GM21717 (cell line): ENCODE measurements around the gene MBL2.

ENCODE experiments used
- ATAC-seq: cut with Tn5 transposase; IDR thresholded peaks from one replicate; pipeline ENCODE4 v1.9.1; 2021; ENCODE audit warnings: mild to moderate bottlenecking, moderate library complexity; ENCODE audit not compliant: unreplicated experiment

MBL2 gene

DNA sequence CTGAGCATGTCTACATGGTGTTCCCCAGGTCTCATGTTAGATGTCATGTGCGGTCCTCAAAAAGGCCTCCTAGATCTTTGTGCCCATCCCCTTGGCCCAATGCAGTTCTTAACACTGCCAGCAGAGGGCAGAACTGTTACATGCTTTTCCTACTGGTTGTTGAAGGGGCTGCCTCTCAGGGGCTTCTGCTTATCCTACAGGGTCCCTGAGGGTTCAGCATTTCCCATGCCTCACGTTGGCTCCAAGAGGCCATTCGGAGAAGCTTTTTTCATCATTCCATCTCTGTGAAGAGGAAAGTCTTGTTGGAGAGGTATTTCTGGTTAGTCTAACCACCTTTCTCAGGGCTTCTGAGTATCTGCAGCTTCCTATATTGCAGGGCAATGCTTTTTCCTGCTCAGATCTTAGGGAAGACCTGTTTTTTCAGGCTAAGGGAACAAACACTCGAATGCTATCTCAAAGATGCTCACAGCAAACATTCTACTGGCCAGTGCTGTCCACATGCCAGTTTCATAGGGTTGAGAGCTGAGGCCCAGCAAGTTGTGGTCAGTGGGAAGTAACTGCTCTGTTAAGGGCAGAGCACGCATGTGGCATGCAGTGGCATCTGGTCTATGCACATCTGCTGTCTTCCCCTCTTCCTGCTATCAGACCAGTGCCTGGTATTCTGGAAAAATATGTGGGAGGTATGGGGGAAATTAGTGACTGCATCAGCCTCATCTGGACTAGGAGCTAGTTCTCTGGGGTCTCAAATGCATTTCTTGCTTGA is 31.5 kb downstream of the MBL2 start:
- ATAC-seq, result peak; percentile 65

DNA sequence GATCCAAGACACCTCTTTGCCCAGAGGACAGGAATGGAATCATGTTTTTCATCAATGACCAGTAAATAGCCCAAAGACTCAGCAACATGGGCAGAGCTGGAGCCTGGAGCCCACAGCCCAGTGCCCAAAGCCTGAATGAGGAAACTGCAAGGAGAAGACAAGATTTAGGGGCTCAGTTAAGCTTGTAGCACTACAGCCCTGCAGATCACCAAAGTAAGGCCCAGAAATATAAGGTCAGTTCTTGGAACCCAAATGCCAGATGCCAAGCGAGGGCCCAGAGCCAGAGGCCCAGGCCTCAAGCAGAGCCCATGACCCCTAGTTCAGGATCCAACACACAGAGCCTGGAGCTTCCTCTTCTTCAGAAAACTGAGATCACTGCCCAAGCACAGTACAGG is 32.4 kb downstream of the MBL2 start:
- ATAC-seq, result no peak

DNA sequence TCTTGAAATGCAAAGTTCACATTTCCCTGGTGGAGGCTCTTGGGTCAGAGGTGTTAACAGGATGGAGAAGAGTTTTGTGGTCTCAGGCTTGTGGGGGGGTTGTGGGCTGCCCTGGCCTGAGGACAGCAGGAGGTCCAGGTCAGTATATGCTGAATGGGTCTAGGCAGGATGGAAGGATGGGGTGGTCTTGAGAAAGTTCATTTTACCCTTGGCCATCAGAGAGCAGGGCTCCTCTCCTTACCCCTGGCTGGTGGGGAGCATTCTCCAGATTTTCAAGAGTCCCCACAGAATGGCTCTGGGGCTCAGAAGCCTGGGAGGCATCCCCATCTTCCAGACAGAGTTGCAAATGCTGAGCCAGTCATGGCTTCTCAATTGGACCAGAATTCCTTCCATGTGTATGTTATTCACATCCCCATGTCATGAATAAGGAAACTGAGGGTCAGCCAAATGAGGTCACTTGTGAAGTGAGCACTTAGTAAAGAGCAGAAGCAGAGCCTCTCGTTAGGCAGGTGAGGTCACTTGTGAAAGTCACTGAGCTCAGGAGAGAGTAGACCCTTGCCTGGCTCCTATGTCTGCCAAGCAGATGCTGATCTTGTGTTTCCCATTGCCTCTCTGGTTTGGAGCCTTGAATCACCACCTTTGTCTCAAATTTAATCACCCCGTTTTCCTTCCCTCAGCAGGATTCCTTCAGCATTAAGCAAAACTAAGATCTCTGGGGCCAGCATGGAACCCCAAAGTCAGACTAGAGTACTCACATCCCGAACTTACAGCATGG is 33.0 kb downstream of the MBL2 start:
- ATAC-seq, result no peak

GRCh38 chr10:52738951-52739350 is 33.6 kb downstream of the MBL2 start:
- ATAC-seq, result no peak

GRCh38 chr10:52729271-52730104 is 43.1 kb downstream of the MBL2 start:
- no peak for ATAC-seq

DNA sequence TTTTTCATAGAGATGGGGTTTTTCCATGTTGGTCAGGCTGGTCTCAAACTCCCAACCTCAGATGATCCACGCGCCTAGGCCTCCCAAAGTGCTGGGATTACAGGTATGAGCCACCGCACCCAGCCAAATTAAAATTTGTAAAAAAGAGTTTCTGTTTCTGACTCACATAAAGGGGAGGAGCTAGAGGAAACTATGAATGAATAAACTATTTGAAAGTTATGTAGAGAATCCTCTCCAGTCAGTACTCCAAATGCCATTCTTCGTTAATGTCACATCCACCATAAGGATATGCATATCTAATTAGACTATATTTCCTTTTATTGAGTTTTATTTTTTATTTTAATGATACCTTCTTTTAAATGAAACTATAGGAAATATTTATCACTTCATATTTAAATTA is 52.6 kb downstream of the MBL2 start:
- ATAC-seq, result no peak
